Panc1 (cell line): ENCODE data around the gene TENM3. TPM values are rescaled to one million over a fixed set of nuclear protein-coding genes. Genes with fewer than 3 reads are reported as not detected.

ENCODE experiments used
- ATAC-seq: fragments of 200-7000 bp; cut with Tn5 transposase; 2 replicates; pipeline ENCODE4 v1.9.1; 2020; ENCODE audit warnings: mild to moderate bottlenecking, moderate library complexity
- BruUV-seq: library from RNA; stranded (reverse); fragments of 400-500 nt; replicated peaks from 2 replicates; lab custom pipeline; 2021; lab: Mats Ljungman, UMichigan
- CTCF ChIA-PET: fragments of 300-600 bp; sonication (Branson Sonifier 250); formaldehyde crosslinking; loops from one replicate; lab custom pipeline; 2022; ENCODE audit warnings: antibody characterized with exemption; lab: Charles Lee
- POLR2A ChIA-PET: fragments of 300-600 bp; sonication (Branson Sonifier 250); formaldehyde crosslinking; loops from one replicate; lab custom pipeline; 2022; ENCODE audit warnings: antibody characterized with exemption; lab: Charles Lee
- DNase-seq: peaks from one replicate; pipeline ENCODE4 v3.0.0-alpha.2; 2010; ENCODE audit warnings: low read depth, low spot score
- H3K27ac ChIP-seq: 2 replicates; pipeline ENCODE4 v1.5.1; 2011; ENCODE audit warnings: mild to moderate bottlenecking, low read length, inconsistent platforms
- H3K27me3 ChIP-seq: fragments of 200-500 bp; sonication (Bioruptor generic); 2 replicates; pipeline ENCODE4 v1.6.0; 2014; ENCODE audit warnings: low read length, inconsistent platforms; ENCODE audit not compliant: control insufficient read depth, insufficient read depth
- H3K36me3 ChIP-seq: fragments of 200-500 bp; sonication (Bioruptor generic); 2 replicates; pipeline ENCODE4 v1.5.1; 2014; ENCODE audit warnings: inconsistent platforms, mild to moderate bottlenecking, low read length, moderate library complexity; ENCODE audit not compliant: control insufficient read depth, insufficient read depth
- H3K4me1 ChIP-seq: 2 replicates; pipeline ENCODE4 v1.5.1; 2011; ENCODE audit warnings: inconsistent platforms, mild to moderate bottlenecking, low read length, moderate library complexity; ENCODE audit not compliant: control insufficient read depth, insufficient read depth
- H3K4me3 ChIP-seq, 2 experiments: 2 replicates each; pipeline ENCODE4 v1.5.1; 2011 to 2012; ENCODE audit warnings: low read depth in 2 of 2, low read length in 2 of 2, mild to moderate bottlenecking in 2 of 2, inconsistent platforms in 1 of 2, moderate library complexity in 1 of 2
- H3K9me3 ChIP-seq: fragments of 200-500 bp; sonication (Bioruptor generic); 2 replicates; pipeline ENCODE4 v1.5.1; 2014; ENCODE audit warnings: low read depth, mild to moderate bottlenecking, inconsistent platforms, low read length, moderate library complexity; ENCODE audit not compliant: control insufficient read depth, insufficient read depth
- POLR2AphosphoS5 ChIP-seq: IDR thresholded peaks from 2 replicates; pipeline ENCODE4 v1.6.1; 2012; ENCODE audit warnings: mild to moderate bottlenecking, low read depth, low read length, moderate library complexity
- SIN3A ChIP-seq: IDR thresholded peaks from 2 replicates; pipeline ENCODE4 v1.6.1; 2012; ENCODE audit warnings: low read depth, mild to moderate bottlenecking, low read length, moderate library complexity, borderline replicate concordance; ENCODE audit not compliant: insufficient read depth
- TCF7L2 ChIP-seq: IDR thresholded peaks from 2 replicates; pipeline ENCODE4 v1.6.1; 2011; ENCODE audit warnings: mild to moderate bottlenecking, low read depth, low read length, inconsistent platforms
- in situ Hi-C: cut with HindIII; loops from 2 replicates; pipeline ENCODE4 v1.10.0; 2016; ENCODE audit warnings: low sequenced_read_pairs, low pct_unique_long_range_greater_than_20kb
- intact Hi-C: fragments of 100-400 bp; cut with micrococcal nuclease; formaldehyde crosslinking; loops from one replicate; pipeline ENCODE4 v1.10.0; 2022; ENCODE audit not compliant: unreplicated experiment
- total RNA-seq: library from RNA; stranded (reverse); gene quantifications from one replicate; pipeline ENCODE4 v1.2.1, GENCODE V29; 2021; ENCODE audit not compliant: unreplicated experiment
- TF ChIP-seq, protein P1 (sequence below): fragments of 450-650 bp; IDR thresholded peaks from 2 replicates; pipeline ENCODE4 v1.5.1; 2017; ENCODE audit warnings: mild to moderate bottlenecking
- TF ChIP-seq, protein P2 (sequence below), 2 experiments: IDR thresholded peaks; 2 replicates each; pipeline ENCODE4 v1.6.1; 2011 to 2012; ENCODE audit warnings: low read depth in 2 of 2, control low read depth in 1 of 2, low read length in 1 of 2, mild to moderate bottlenecking in 1 of 2, moderate library complexity in 1 of 2; ENCODE audit not compliant: insufficient read depth in 1 of 2

TENM3 gene
- total RNA-seq, 1 experiment from 2014 or later: 0.95 TPM

DNA sequence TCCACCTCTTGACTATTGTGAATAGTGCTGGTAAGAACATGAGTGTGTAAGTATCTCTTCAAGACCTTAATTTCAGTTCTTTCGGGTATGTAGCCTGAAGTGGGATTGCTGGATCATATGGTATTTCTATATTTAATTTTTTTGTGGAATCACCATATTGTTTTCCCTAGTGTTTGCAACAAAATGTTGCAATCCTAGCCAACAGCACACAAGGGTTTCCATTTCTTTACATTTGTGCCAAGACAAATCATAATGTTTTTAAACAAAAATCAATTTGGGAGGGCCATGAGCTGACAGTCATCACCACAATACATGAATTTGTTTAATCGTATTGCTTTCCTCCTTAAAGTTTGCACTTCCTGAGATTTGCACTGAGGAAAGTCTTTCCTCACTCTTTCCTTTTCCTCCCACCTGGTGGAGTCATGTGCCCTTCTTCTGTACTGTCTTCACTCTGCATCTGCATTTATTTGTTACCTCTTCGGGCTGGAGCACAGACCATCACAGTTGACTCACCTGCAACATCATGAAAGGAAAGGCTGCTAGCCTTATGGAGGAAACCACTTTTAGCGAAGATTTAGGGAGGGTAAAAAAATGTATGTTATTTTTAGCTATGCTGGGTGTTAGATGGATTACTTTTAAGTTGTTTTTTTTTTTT, 404.6 kb downstream of the TENM3 start:
- DNase-seq (no peak), ATAC-seq (no peak)
- no peak overlapping the region for H3K4me3 ChIP-seq
- no peak overlapping the region for H3K27ac ChIP-seq
- ChIA-PET POLR2A (no interaction called here), CTCF (no interaction called here)
- in situ Hi-C loops: no loop called here
- no peaks in the 10 kb centered on the region for H3K9me3 ChIP-seq
- no peak for TF ChIP-seq POLR2AphosphoS5
- no peak for TF ChIP-seq TCF7L2
- TF ChIP-seq, protein P1, sequence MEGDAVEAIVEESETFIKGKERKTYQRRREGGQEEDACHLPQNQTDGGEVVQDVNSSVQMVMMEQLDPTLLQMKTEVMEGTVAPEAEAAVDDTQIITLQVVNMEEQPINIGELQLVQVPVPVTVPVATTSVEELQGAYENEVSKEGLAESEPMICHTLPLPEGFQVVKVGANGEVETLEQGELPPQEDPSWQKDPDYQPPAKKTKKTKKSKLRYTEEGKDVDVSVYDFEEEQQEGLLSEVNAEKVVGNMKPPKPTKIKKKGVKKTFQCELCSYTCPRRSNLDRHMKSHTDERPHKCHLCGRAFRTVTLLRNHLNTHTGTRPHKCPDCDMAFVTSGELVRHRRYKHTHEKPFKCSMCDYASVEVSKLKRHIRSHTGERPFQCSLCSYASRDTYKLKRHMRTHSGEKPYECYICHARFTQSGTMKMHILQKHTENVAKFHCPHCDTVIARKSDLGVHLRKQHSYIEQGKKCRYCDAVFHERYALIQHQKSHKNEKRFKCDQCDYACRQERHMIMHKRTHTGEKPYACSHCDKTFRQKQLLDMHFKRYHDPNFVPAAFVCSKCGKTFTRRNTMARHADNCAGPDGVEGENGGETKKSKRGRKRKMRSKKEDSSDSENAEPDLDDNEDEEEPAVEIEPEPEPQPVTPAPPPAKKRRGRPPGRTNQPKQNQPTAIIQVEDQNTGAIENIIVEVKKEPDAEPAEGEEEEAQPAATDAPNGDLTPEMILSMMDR: no peak
- TF ChIP-seq, protein P2, sequence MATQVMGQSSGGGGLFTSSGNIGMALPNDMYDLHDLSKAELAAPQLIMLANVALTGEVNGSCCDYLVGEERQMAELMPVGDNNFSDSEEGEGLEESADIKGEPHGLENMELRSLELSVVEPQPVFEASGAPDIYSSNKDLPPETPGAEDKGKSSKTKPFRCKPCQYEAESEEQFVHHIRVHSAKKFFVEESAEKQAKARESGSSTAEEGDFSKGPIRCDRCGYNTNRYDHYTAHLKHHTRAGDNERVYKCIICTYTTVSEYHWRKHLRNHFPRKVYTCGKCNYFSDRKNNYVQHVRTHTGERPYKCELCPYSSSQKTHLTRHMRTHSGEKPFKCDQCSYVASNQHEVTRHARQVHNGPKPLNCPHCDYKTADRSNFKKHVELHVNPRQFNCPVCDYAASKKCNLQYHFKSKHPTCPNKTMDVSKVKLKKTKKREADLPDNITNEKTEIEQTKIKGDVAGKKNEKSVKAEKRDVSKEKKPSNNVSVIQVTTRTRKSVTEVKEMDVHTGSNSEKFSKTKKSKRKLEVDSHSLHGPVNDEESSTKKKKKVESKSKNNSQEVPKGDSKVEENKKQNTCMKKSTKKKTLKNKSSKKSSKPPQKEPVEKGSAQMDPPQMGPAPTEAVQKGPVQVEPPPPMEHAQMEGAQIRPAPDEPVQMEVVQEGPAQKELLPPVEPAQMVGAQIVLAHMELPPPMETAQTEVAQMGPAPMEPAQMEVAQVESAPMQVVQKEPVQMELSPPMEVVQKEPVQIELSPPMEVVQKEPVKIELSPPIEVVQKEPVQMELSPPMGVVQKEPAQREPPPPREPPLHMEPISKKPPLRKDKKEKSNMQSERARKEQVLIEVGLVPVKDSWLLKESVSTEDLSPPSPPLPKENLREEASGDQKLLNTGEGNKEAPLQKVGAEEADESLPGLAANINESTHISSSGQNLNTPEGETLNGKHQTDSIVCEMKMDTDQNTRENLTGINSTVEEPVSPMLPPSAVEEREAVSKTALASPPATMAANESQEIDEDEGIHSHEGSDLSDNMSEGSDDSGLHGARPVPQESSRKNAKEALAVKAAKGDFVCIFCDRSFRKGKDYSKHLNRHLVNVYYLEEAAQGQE (IDR thresholded peaks at IDR 0.05; ENCODE audit: insufficient read depth in 1 of 2, low read depth in 2 of 2, low read length in 1 of 2): no peak
- TF ChIP-seq SIN3A: no peak
- no TSS peak for BruUV-seq
- no peaks in the 10 kb centered on the region for H3K27me3 ChIP-seq
- no peaks in the 10 kb centered on the region for H3K36me3 ChIP-seq
- H3K4me1 ChIP-seq: no peaks in the 10 kb centered on the region
- intact Hi-C loops: no loop called here

GRCh38 chr4:182648766-182649165, 405.6 kb downstream of the TENM3 start:
- in situ Hi-C loops: no loop called here
- no peak for DNase-seq
- BruUV-seq: no TSS peak
- H3K9me3 ChIP-seq: no peaks in the 10 kb centered on the region
- no peaks in the 10 kb centered on the region for H3K36me3 ChIP-seq
- H3K4me3 ChIP-seq: no peak overlapping the region
- no peaks in the 10 kb centered on the region for H3K27me3 ChIP-seq
- intact Hi-C loops: no loop called here
- TF ChIP-seq POLR2AphosphoS5 (no peak), SIN3A (no peak), TCF7L2 (no peak)
- TF ChIP-seq, protein P2 (IDR thresholded peaks at IDR 0.05; ENCODE audit: insufficient read depth in 1 of 2, low read depth in 2 of 2, low read length in 1 of 2): no peak
- TF ChIP-seq, protein P1: no peak
- ChIA-PET POLR2A (no interaction called here), CTCF (no interaction called here)
- no peak overlapping the region for H3K27ac ChIP-seq
- ATAC-seq: no peak
- no peaks in the 10 kb centered on the region for H3K4me1 ChIP-seq
